Peyer's patch (tissue), 4 donors: ENCODE results near the gene FGGY. TPM values are rescaled to one million over a fixed set of nuclear protein-coding genes. Genes with fewer than 3 reads are reported as not detected.

Experiments used
- DNase-seq, 3 donors: peaks; one replicate each; pipeline ENCODE4 v3.0.0-alpha.2; 2017 to 2019
- H3K27ac ChIP-seq, 4 donors: fragments of 200-600 bp; sonication (generic); one replicate each; pipeline ENCODE4 v1.5.1; 2016 to 2019
- H3K27me3 ChIP-seq, 2 donors: fragments of 200-600 bp; sonication (generic); one replicate each; pipeline ENCODE4 v1.5.1; 2019
- H3K36me3 ChIP-seq, 3 donors: fragments of 200-600 bp; sonication (generic); one replicate each; pipeline ENCODE4 v1.5.1; 2016 to 2019
- H3K4me1 ChIP-seq, 4 donors: fragments of 200-600 bp; sonication (generic); one replicate each; pipeline ENCODE4 v1.5.1; 2016 to 2019
- H3K4me3 ChIP-seq, 4 donors: fragments of 200-600 bp; sonication (generic); 1 replicate in 3 of 4; 2 replicates in 1 of 4; pipeline ENCODE4 v1.5.1; 2016 to 2019; ENCODE audit warnings: mild to moderate bottlenecking in 1 of 4
- H3K9me3 ChIP-seq, 4 donors: fragments of 200-600 bp; sonication (generic); one replicate each; pipeline ENCODE4 v1.5.1; 2016 to 2019; ENCODE audit warnings: mild to moderate bottlenecking in 1 of 4
- POLR2A ChIP-seq, 2 donors: fragments of 450-650 bp; IDR thresholded peaks; one replicate each; pipeline ENCODE4 v1.5.1; 2017; ENCODE audit warnings: antibody characterized with exemption in 2 of 2, mild to moderate bottlenecking in 2 of 2, moderate library complexity in 2 of 2
- total RNA-seq, 4 donors: library from RNA; depleted of rRNA; stranded (reverse); fragments of >200 nt; gene quantifications; one replicate each; pipeline ENCODE4 v1.1.0, GENCODE V29; 2016
- TF ChIP-seq, protein P1 (sequence below), 6 experiments: fragments of 450-650 bp in 4 of 6; fragments of 200-600 bp in 2 of 6; sonication (generic) in 1 of 6; IDR thresholded peaks; one replicate each; pipeline ENCODE4 v1.5.1; 2017 to 2019; ENCODE audit warnings: antibody characterized with exemption in 6 of 6, mild to moderate bottlenecking in 3 of 6, moderate library complexity in 1 of 6

FGGY gene
- total RNA-seq, 4 donors from 2014 or later, result 18.9 to 102 (median 33.6) TPM

DNA sequence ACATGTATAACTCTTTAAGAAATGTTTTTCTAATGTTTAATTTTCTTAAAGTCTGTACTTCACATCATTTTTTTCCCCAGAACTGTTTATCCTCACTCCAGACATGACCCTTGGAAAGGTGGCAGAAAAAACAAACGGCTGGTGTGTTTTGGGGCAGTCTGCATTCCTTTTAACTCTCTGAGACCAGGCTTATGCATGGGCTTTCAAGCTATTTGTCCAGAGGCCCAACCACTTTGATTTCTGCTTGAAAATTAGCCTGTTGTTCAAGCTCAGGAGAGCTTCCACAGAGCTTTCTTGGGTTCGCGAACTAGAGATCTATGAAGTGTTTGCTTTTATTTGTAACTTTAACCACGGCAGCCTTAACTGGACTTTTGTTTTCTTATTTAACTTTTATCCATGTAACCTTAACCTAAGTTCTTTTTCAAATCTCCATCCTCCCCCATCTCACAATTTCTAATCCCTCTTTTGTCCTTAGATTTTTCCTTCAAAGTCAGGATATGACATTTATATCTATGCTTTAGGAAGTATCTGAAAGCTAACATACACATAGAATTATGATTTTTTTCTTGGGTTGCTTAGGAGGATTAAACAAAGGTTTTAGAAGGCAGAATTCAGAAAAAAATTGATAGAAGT lies 111.8 kb downstream of the FGGY start:
- no peak overlapping the region for H3K4me3 ChIP-seq
- H3K27me3 ChIP-seq, result no peaks in the 10 kb centered on the region
- no peak for DNase-seq
- no peaks in the 10 kb centered on the region for H3K36me3 ChIP-seq
- H3K9me3 ChIP-seq, result no peaks in the 10 kb centered on the region
- H3K4me1 ChIP-seq, result no peaks in the 10 kb centered on the region
- TF ChIP-seq, protein P1, sequence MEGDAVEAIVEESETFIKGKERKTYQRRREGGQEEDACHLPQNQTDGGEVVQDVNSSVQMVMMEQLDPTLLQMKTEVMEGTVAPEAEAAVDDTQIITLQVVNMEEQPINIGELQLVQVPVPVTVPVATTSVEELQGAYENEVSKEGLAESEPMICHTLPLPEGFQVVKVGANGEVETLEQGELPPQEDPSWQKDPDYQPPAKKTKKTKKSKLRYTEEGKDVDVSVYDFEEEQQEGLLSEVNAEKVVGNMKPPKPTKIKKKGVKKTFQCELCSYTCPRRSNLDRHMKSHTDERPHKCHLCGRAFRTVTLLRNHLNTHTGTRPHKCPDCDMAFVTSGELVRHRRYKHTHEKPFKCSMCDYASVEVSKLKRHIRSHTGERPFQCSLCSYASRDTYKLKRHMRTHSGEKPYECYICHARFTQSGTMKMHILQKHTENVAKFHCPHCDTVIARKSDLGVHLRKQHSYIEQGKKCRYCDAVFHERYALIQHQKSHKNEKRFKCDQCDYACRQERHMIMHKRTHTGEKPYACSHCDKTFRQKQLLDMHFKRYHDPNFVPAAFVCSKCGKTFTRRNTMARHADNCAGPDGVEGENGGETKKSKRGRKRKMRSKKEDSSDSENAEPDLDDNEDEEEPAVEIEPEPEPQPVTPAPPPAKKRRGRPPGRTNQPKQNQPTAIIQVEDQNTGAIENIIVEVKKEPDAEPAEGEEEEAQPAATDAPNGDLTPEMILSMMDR (IDR thresholded peaks at IDR 0.05), result no peak
- TF ChIP-seq POLR2A (IDR thresholded peaks at IDR 0.05), result no peak
- no peak overlapping the region for H3K27ac ChIP-seq

DNA sequence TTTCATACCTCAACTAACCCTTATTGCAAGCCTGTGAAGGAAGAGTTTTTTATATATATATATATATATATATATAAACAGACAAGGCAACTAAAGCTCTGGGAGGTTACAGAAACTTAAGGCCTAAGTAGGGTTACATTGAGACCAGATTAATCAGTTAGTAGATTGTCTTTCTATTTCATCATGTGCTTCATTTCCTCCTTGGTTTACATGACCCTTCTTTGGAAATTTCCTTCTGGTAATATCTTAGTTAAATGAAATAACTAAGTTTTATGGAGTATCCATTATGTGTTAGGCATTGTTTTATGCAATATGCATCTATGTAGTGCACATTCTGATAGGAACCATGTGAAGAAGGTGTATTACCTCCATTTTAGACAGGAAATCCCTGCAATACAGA lies 112.7 kb downstream of the FGGY start:
- no peak for DNase-seq
- Histone ChIP-seq H3K4me1 (no peaks in the 10 kb centered on the region), H3K27ac (no peak overlapping the region), H3K4me3 (no peak overlapping the region), H3K9me3 (no peaks in the 10 kb centered on the region), H3K36me3 (no peaks in the 10 kb centered on the region), H3K27me3 (no peaks in the 10 kb centered on the region)
- TF ChIP-seq, protein P1 (IDR thresholded peaks at IDR 0.05), result no peak
- TF ChIP-seq POLR2A (IDR thresholded peaks at IDR 0.05), result no peak

DNA sequence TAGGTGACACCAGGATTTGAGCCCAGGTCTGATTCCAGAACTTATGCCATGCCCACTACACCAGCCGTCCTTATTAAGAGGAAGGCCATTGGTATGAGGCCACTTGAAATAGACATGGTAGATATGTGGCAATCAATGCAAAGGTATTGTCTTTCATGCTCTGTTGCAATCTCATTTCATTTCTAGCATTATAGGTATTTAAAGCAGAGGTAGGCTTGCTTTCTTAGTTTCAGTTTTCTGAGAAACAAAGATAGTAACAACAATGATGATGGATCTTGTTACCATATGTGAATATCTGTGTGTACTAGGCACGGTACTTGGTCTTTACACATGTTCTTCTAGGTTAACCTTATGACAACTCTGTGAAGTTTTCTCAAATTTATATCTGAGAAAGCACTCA lies 113.1 kb downstream of the FGGY start:
- H3K4me3 ChIP-seq, result no peak overlapping the region
- H3K36me3 ChIP-seq, result no peaks in the 10 kb centered on the region
- no peak for TF ChIP-seq POLR2A (IDR thresholded peaks at IDR 0.05)
- H3K4me1 ChIP-seq, result no peaks in the 10 kb centered on the region
- no peaks in the 10 kb centered on the region for H3K9me3 ChIP-seq
- H3K27me3 ChIP-seq, result no peaks in the 10 kb centered on the region
- no peak overlapping the region for H3K27ac ChIP-seq
- no peak for DNase-seq

DNA sequence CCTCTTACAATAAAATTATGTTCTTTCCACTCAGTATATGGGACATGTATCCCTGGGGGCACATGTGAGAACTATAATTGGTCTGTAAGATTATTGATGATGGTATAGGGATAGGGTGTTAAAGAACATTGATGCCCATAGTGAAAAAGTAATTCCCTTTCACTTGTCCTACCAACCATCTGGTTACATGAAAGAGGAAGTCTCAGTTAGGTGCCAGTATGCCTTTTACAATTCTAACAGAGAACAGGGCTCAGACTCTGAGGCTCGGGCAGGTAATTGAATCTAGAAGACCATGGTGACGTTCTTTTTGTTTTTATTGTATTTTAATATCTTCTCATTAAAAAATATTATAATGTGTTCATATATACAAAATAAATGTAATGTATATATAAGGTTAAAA lies 113.6 kb downstream of the FGGY start:
- TF ChIP-seq, protein P1 (IDR thresholded peaks at IDR 0.05), result no peak
- TF ChIP-seq POLR2A (IDR thresholded peaks at IDR 0.05), result no peak
- no peaks in the 10 kb centered on the region for H3K9me3 ChIP-seq
- H3K4me3 ChIP-seq, result no peak overlapping the region
- H3K4me1 ChIP-seq, result no peaks in the 10 kb centered on the region
- DNase-seq, result no peak
- H3K36me3 ChIP-seq, result no peaks in the 10 kb centered on the region
- no peaks in the 10 kb centered on the region for H3K27me3 ChIP-seq
- no peak overlapping the region for H3K27ac ChIP-seq

DNA sequence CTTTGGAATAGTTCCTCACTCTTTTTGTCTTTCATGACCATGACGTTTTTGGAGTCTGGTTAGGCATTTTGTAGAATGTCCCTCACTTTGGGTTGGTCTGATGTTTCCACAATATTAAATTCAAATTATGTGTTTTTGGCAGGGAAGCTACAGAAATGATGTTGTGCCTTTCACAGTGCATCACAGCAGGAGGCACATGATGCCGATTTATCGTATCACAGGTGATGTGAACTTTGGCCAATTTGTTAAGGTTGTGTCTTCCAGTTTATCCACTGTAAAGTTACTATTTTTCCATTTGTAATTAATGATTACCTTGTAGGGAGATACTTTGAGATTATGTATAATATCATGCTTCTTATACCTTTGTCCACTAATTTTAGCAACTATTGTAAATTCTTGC lies 114.3 kb downstream of the FGGY start:
- no peak overlapping the region for H3K27ac ChIP-seq
- no peaks in the 10 kb centered on the region for H3K4me1 ChIP-seq
- no peak for DNase-seq

DNA sequence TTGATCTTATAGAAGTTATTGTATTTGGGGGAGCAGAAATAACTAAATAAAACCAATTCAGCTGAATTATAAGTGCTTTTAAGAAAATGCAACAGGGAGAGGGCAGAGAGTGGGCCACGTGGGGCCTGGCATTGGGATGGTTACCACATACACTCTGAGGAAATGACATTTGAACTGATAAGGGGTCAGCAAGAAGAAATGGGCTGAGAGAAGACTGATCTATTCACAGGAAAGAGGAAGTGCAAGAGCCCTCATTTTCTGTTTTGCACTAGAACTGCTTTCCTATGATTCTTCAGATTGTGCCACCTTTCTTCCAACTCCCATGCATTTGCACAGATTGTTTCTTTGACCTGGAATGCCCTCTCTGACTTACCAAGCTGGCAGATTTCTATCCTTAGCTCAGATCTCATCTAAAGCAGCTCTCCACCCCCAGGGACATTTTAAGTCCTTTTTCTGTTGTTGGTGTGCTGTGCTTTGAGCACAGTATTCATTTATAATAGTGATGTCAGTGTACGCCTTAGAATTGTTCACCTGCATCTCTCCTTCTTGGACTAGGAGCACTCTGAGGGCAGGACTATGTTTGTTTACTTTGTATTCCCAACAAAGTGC lies 115.9 kb downstream of the FGGY start:
- no peak for DNase-seq
- no peaks in the 10 kb centered on the region for H3K27me3 ChIP-seq
- H3K36me3 ChIP-seq, result no peaks in the 10 kb centered on the region
- no peak overlapping the region for H3K4me3 ChIP-seq
- TF ChIP-seq, protein P1 (IDR thresholded peaks at IDR 0.05), result no peak
- no peak for TF ChIP-seq POLR2A (IDR thresholded peaks at IDR 0.05)
- no peaks in the 10 kb centered on the region for H3K9me3 ChIP-seq
- no peaks in the 10 kb centered on the region for H3K4me1 ChIP-seq
- no peak overlapping the region for H3K27ac ChIP-seq

More for the DNA sequence above, 114.3 kb downstream of the FGGY start:
- TF ChIP-seq, protein P1 (IDR thresholded peaks at IDR 0.05), result no peak
- no peak for TF ChIP-seq POLR2A (IDR thresholded peaks at IDR 0.05)
- Histone ChIP-seq H3K27me3 (no peaks in the 10 kb centered on the region), H3K36me3 (no peaks in the 10 kb centered on the region), H3K9me3 (no peaks in the 10 kb centered on the region), H3K4me3 (no peak overlapping the region)
